ACHN (cell line): ENCODE data around the gene GUSB.
"Not testable (repeated sequence)": the region's sequence is repeated elsewhere in the genome, so short reads cannot be mapped to it uniquely, and the experiment has no call there.

Source experiments
- DNase-seq: peaks from one replicate; pipeline ENCODE4 v3.0.0-alpha.2; 2015
- in situ Hi-C: cut with HindIII; loops from 2 replicates; pipeline ENCODE4 v1.10.0; 2017; ENCODE audit warnings: low sequenced_read_pairs, low pct_ligation_motif_present, low pct_unique_long_range_greater_than_20kb

GUSB gene

DNA sequence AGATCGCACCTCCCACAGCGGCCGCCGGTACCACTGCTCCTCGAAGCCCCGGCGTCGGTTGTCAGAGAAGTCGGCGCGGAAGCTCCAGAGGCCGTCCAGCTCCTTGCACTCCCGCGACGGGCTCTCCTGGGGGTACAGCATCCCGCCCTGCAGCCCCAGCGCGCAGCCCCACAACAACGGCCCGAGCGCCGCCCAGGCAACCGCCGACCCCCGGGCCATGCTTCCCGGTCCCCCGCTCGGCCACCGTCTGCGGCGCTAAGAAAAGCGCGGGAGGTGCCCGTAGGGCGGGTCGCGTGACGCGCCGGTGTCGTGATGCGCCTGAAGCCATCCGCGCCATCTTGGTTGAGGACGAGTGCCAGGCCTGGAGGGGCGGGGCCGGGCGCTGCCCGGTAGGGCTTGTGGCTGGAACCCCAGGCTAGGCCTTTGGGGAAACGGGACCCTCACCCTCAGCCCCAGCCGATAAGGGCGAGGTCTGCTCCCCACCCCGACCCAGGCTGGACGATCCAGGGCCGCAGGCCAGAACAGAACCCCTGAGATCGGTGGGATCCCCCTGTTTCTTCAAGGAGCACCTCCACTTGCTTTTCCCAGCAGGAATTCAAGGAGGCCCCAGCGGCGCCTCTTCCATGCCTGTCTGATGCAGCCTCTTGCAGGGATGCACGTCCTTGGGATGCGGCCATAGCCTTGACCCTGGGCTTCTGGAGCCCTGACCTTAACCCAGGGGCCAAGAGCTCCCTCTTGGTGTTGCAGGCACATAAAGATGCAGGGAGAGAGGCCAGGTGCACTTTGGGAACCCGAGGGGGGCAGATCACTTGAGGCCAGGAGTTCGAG, at the start of gene GUSB:
GUSB (minus strand) TSS at position 249 of the 828 bp plus-strand sequence; CDS start at position 219, 30 bp downstream.
- DNase-seq: peak; percentile 95
- in situ Hi-C loops: no loop called here

DNA sequence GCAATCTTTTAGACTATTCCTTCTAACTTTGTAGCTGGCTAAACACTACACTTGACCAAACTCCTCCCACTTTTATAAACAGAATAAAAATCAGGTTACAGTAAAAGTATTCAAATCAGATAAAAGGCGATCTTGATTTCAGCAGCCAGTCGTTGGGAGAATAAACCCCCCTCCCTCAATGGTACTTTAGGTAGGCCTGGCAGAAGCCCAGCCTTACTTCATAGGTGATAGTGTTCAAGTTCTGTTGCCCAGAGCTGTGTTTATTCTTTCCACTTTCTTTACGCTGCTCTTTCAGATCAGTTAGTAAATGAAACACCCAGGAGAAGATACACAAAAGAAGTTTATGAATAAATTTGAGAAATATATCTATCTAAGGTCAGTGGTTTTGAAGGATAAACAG, 46.3 kb upstream of the GUSB start:
- in situ Hi-C loops, DNase-seq: not testable (repeated sequence)

DNA sequence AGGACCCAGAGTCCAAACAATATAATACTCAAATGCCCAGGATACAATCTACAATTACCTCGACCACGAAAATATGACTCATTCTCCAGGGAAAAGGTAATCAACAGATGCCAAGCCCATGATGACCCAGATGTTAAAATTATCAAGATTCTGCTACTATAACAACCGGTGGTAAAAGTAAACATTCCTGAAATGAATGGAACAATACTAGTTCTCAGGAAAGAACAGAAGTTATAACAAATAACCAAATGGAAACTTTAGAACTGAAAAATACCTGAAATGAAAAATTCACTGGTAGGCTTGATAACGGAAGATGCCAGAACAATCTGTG, 34.1 kb upstream of the GUSB start:
- in situ Hi-C loops: no loop called here
- no peak for DNase-seq

DNA sequence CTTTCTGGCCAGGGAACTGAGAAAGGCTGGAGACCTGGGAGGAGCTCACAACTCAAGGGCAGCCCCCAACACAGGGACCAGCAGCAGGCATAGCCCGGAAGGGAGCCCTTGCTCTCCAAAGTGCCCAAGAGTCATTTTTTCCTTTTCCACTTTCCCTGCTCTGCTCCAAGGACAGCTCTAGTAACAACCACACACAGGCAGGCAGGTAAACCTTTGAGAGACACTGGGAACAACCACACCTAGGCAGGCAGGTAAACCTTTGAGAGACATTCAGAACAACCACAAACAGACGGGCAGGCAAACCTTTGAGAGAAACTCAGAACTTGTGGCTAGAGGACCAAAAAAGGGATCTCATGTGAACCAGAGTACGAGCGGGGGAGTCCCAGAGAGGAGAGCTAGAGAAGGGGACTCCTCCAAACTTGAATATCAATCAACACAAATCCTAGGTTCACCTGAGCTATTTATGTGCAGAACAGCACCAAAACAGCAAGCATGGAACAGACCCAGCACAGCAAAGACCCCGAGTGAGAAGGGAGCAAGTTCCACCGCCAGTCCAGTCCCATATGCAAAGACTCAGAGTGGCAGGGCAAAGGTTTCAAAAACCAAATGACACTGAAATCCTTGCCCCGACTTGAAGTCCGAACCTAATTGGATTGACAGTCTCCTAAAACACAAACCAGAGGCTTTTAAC, 33.6 kb upstream of the GUSB start:
- in situ Hi-C loops: no loop called here
- no peak for DNase-seq

DNA sequence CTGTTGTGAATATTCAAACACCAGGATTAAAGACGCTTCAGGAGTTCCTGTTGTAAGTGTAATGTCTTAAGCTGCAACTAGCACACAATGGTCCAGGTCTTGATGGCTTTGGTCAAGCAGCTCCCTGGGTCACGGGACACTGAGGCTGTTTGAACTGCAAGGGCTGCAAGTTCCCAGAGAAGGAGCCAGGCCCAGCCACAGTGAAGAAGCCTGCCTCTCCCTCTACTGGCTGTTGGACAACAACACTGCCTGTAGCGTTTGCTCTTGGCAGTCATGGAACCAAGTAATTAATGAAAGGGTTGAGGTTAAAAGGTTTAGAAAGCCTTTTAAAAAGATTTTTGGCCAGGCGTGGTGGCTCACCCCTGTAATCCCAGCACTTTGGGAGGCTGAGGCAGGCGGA, 31.9 kb upstream of the GUSB start:
- peak; percentile 58 for DNase-seq
- in situ Hi-C loops: no loop called here

DNA sequence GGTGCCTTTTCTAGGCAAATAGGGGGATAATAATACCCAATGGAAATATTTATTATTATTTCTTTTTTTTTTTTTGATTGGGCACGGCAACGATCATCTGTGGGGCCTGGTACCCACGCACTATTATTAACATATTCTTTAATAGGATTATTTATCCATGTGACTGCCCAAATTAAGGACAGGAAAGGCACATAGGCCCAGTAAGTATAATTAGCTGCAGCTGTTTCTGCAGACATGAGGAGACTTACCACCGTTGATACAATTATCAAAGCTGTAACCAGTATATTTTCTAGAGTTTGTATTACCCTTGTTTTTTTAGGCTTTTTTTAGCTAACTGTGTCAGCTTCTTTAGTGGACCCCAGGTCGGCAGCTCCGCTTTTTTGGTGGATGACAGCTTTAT, 25.2 kb upstream of the GUSB start:
- no peak for DNase-seq
- in situ Hi-C loops: no loop called here

DNA sequence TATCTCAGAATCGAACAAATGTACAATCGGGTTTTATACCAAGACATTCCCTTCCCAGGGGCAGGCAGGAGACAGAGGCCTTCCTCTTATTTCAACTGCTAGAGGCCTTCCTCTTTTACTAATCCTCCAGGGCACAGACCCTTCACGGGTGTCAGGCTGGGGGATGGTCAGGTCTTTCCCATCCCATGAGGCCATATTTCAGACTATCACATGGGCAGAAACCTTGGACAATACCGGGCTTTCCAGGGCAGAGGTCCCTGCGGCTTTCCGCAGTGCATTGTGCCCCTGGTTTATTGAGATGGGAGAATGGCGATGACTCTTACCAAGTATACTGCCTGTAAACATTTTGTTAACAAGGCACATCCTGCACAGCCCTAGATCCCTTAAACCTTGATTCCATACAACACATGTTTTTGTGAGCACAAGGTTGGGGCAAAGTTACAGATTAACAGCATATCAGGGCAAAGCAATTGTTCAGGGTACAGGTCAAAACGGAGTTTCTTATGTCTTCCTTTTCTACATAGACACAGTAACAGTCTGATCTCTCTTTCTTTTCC, 23.2 kb upstream of the GUSB start:
- in situ Hi-C loops, DNase-seq: not testable (repeated sequence)

DNA sequence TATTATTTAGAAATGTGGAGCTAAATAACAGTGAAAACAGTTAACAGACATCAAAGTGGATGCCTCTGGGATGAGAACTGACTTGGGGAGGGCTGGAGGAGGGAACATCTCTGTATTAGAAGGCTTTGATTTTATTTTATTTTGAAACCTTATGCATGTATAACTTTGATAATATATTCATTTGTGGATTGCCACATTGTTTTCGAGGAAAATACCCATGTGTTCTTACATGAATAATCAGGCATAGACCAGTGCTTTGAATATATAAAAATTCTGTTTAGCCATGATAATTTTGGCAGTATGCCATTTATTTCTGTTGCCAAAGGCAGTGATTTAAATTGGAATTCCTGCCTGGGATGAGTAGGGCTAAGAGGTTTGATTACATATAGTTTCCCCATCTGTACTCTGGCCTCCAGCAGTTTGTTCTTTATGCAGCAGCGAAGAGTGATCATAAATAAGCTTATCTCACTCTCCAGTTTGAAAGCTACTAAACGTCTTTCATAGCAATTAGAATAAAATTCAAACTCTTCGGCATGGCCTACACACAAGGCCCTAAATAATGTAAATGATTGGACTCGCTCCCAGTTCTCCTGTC, 18.9 kb upstream of the GUSB start:
- DNase-seq, in situ Hi-C loops: not testable (repeated sequence)

DNA sequence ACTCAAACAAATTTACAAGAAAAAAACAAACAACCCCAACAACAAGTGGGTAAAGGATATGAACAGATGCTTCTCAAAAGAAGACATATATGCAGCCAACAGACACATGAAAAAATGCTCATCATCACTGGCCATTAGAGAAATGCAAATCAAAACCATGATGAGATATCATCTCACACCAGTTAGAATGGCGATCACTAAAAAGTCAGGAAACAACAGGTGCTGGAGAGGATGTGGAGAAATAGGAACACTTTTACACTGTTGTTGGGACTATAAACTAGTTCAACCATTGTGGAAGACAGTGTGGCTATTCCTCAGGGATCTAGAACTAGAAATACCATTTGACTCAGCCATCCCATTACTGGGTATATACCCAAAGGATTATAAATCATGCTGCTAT, 13.0 kb upstream of the GUSB start:
- DNase-seq, in situ Hi-C loops: not testable (repeated sequence)

DNA sequence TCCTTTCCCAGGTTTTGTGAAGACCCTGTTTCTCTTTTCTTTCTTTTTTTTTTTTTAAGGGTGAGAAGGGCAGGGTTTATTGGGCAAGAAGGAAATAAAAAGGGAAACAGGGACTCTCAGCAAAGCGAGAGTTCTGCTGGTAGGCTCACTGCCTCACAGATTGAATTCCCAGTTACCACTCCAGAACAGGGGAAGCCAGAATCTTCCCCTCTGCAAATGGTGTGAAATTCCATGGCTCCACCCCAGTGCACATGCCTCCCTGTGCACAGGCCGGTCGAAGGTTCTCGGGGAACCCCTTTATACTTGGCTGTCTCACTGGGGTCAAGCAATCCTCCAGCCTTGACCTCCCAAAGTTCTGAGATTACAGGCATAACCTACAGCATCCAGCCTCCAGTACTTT, 10.5 kb upstream of the GUSB start:
- in situ Hi-C loops: no loop called here

DNA sequence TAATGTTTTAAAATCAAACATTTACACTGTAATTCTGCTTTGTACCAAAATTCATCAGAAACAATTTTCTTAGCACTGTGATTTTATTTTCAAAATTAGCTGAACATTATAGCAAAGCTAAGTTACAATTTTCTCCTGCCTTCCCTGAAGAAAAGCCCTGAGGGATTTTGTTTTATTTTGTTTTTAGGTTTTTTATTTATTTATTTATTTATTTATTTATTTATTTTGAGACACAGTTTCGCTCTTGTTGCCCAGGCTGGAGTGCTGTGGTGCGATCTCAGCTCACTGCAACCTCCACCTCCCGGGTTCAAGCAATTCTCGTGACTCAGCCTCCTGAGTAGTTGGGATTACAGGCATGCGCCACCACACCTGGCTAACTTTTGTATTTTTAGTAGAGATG, 9.8 kb upstream of the GUSB start:
- in situ Hi-C loops: not testable (repeated sequence)

More for the DNA sequence above, 10.5 kb upstream of the GUSB start:
- DNase-seq: no peak

DNA sequence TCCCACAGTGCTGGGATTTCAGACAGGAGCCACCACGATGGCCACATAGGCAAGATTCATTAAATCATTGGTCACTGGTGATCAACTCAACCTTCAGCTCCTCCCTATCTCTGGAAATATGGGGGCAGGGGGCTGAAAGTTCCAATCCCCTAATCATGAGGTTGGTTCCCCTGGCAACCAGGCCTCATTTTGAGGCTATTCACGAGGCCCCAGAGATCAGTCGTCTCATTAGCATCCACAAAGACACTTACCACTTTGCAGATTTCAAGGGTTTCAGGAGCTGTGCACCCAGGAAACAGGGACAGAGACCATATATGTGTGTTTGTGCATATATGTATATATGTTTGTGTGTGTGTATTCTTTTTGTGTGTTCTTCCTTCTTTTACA, 7.7 kb upstream of the GUSB start:
- in situ Hi-C loops: no loop called here
- DNase-seq: no peak

More for the DNA sequence above, 9.8 kb upstream of the GUSB start:
- DNase-seq: not testable (repeated sequence)

DNA sequence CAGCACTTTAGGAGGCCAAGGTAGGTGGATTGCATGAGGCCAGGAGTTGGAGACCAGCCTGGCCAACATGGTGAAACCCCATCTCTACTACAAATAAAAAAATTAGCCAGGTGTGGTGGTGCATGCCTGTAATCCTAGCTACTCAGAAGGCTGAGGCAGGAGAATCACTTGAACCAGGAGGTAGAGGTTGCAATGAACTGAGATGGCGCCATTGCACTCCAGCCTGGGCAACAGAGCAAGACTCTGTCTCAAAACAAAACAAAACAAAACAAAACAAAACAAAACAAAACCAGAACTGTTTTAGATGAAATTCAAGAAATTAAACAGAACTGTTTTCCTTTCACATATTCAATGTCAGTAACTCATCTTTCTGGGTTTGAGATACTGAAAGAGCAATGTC, 6.5 kb upstream of the GUSB start:
- DNase-seq, in situ Hi-C loops: not testable (repeated sequence)

DNA sequence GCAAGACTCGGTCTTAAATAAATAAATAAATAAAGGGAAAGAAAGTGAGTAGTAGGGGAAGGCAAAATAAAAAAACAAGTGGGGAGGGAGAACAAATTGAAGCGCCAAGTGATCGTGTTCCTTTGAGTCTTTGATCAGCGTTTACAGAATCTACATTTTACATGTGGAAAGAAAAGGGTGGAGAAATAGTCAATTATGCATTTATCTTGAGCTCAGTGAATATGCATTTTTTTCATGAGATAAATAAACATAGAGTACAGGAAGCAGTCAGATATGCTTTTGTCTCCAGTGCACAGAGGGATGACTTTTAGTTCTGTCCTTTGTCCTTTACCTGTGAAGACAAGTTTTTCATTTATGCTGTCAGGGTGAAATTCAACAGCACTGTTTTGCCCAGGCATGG, 6.1 kb upstream of the GUSB start:
- in situ Hi-C loops: no loop called here
- DNase-seq: no peak

DNA sequence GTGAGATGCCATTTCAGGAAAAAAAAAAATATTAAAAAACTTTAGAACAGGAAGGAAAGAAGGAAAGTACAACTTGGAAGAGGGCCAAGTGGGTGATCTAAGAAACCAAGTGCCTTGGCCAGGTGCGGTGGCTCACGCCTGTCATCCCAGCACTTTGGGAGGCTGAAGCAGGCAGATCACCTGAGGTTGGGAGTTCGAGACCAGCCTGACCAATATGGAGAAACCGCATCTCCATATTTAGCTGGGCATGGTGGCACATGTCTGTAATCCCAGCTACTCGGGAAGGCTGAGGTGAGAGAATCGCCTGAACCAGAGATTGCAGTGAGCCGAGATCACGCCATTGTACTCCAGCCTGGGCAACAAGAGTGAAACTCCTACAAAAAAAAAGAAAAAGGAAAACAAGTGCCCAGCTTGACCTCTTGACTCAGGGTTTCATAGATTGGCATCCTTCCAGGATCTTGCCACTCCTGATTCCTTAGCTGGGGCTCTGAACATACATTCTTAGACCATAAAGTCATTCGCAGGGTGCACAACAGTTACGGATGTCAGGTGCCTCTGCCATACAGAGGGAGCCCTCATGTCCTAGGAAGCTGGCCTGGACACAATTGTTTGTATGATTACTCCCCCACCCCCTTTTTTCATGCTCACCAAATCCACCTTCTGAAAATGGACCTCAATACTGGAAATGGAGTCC, 2.1 kb upstream of the GUSB start:
- in situ Hi-C loops: no loop called here
- DNase-seq: peak; percentile 81

DNA sequence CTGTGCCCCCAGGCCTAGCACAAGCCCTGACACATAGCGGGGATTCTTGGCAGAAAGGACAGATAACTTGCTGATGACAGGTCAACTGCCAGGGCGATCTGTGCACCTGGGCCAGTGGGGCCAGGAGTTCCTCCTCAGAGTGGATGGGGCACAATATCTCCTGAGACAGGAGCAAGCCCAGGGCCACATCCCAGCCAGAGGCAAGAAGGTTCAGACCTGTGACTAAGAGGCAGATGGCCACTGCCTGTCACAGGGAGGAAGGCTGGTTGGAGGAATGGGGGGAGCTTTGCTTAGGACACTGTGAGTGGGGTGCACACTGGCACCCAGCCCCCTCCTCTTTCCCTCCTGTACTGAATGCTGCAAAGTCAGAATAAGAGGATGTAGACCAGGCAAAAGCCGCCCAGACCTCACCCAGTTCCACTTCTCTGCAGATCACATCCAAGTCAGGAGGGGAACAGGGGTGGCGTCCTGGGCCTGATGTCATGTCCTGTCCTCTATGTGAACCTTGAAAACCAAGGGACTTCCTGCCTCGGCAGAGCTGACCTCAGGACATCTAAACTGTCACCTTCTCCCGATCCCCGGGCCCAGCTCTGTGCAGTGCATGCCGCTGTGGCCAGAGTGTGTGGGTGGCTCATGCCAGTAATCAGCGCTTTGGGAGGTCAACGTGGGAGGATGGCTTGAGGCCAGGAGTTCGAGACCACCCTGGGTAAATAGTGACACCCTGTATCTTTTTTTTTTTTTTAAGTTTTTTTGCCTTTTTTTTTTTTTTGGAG, 1.3 kb downstream of the GUSB start:
- DNase-seq: no peak
- in situ Hi-C loops: no loop called here

DNA sequence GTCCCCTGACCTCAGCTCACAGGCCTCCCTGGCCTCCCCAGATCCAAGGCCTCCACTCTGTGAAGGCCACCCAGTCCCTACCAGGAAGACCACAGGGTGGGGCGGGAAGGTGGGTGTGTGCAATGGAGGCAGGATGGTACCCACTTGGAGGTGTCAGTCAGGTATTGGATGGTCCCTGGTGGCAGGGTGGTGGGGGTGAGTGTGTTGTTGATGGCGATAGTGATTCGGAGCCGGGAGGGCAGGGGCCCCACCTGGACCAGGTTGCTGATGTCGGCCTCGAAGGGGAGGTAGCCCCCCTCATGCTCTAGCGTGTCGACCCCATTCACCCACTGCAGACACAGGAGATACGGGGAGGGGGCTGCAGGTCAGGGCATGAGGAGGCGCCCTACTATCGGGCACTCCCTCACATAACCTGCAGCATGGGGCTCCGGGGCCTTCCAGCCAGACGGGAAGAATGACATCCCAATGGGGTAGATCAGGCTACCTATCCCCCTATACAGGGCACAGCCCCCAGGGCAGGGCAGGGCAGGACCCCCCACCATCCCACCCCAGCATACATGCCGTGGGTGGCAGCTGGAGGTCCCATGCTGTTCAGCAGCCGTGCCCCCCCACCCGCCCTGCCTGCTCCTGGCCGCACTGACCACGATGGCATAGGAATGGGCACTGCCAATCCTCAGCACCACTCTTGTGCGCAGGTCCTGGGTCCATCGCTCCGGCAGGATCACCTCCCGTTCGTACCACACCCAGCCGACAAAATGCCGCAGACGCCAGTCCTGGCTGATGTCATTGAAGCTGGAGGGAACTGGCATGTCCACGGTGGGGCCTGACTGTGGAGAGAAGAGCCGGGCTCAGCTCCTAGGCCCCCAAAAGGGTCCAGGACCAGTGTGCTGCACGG, 2.2 kb downstream of the GUSB start:
- in situ Hi-C loops: no loop called here
- DNase-seq: no peak
